Mucosa of rectum (tissue), 2 donors: Measurements from ENCODE around the gene TTC9.

Experiments used
- H3K27ac ChIP-seq, 2 donors: one replicate each; pipeline ENCODE4 v1.7.0; 2013; ENCODE audit warnings: inconsistent platforms in 2 of 2, low read depth in 2 of 2, low read length in 2 of 2
- H3K27me3 ChIP-seq, 2 donors: one replicate each; pipeline ENCODE4 v1.7.0; 2013; ENCODE audit warnings: low read length in 2 of 2; ENCODE audit not compliant: control insufficient read depth in 2 of 2, insufficient read depth in 2 of 2
- H3K36me3 ChIP-seq, 2 donors: one replicate each; pipeline ENCODE4 v1.7.0; 2013; ENCODE audit warnings: low read length in 2 of 2; ENCODE audit not compliant: control insufficient read depth in 2 of 2, insufficient read depth in 2 of 2
- H3K4me1 ChIP-seq, 2 donors: one replicate each; pipeline ENCODE4 v1.7.0; 2013; ENCODE audit warnings: low read length in 2 of 2, mild to moderate bottlenecking in 1 of 2; ENCODE audit not compliant: control insufficient read depth in 2 of 2, insufficient read depth in 2 of 2
- H3K4me3 ChIP-seq, 2 donors: one replicate each; pipeline ENCODE4 v1.7.0; 2013; ENCODE audit warnings: low read length in 2 of 2
- H3K9ac ChIP-seq, 2 donors: one replicate each; pipeline ENCODE4 v1.7.0; 2013; ENCODE audit warnings: low read length in 2 of 2, low read depth in 1 of 2, mild to moderate bottlenecking in 1 of 2
- H3K9me3 ChIP-seq, 2 donors: one replicate each; pipeline ENCODE4 v1.7.0; 2013; ENCODE audit warnings: low read length in 2 of 2; ENCODE audit not compliant: control insufficient read depth in 2 of 2
- donor health status: healthy.
- donor health status: Normal muscosa, but diverticular disease.

TTC9 gene

GRCh38 chr14:70641548-70642302 lies at the start of gene TTC9:
TSS of gene TTC9 (plus strand) at chr14:70641916. CDS start at chr14:70642130, 214 bp downstream.
- Histone ChIP-seq H3K4me3 (peak within 1 kb of the TSS; percentile 70 to 78), H3K27me3 (peaks cover 7 to 21% of the 10 kb centered on the region in 2 donors), H3K27ac (peak within 1 kb of the TSS in 1 of 2 donors; percentile 43), H3K9ac (peak within 1 kb of the TSS; percentile 49 to 60), H3K9me3 (no peaks in the 10 kb centered on the region), H3K4me1 (peaks cover 8 to 11% of the 10 kb centered on the region in 2 donors), H3K36me3 (no peaks in the 10 kb centered on the region)

DNA sequence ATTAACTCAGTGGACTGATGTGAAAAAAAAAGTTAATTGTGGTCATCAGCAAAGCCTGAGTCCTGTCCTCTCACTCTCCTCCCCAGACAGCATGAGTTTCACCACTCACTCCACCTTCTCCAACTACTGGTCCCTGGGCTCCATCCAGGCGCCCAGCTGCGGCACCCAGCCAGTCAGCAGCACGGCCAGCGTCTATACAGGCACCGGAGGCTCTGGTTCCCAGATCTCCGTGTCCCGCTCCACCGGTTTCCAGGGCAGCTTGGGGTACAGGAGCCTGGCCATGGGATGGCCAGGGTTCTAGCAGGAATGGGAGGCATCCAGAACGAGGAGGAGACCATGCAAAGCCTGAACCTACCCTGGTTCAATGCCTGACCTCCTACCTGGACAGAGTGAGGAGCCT lies 47.3 kb upstream of the TTC9 start:
- H3K9ac ChIP-seq: no peak overlapping the region
- peaks cover 4% of the 10 kb centered on the region in 2 donors for H3K4me1 ChIP-seq
- peaks cover 60 to 61% of the 10 kb centered on the region in 2 donors for H3K36me3 ChIP-seq
- H3K9me3 ChIP-seq: no peaks in the 10 kb centered on the region
- no peak overlapping the region for H3K27ac ChIP-seq
- no peaks in the 10 kb centered on the region for H3K27me3 ChIP-seq
- no peak overlapping the region for H3K4me3 ChIP-seq

GRCh38 chr14:70595443-70596185 lies 46.1 kb upstream of the TTC9 start:
- Histone ChIP-seq H3K9me3 (no peaks in the 10 kb centered on the region), H3K4me1 (peaks cover 11 to 12% of the 10 kb centered on the region in 2 donors), H3K36me3 (peaks cover 51% of the 10 kb centered on the region in 2 donors), H3K4me3 (no peak overlapping the region), H3K27me3 (no peaks in the 10 kb centered on the region), H3K9ac (no peak overlapping the region), H3K27ac (no peak overlapping the region)

- Histone ChIP-seq H3K27me3 (no peaks in the 10 kb centered on the region), H3K36me3 (peaks cover 32 to 37% of the 10 kb centered on the region in 2 donors), H3K27ac (no peak overlapping the region), H3K4me1 (peaks cover 11 to 16% of the 10 kb centered on the region in 2 donors), H3K4me3 (no peak overlapping the region), H3K9me3 (no peaks in the 10 kb centered on the region), H3K9ac (no peak overlapping the region)
Measured at GRCh38 chr14:70597731-70598130, 44.0 kb upstream of the TTC9 start.

DNA sequence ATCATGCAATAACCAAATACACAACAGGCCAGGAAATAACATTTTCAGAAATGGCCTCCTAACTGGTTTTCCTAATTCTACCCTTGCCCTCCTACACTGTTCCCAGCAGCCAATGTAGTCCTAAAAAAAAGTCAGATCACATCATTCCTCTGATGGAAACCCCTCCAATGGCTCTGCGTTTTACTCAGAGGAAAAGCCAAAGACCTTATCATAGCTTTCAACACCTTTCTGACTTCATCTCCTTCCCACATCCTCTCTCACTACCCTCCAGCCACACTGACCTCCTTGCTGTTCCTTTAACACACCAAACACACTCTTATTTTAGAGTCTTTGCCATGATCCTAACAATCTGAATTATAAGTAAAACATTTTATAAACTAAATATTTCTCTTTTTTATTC lies 42.4 kb upstream of the TTC9 start:
- H3K4me3 ChIP-seq: peak overlapping the region; percentile 65 to 100
- H3K9me3 ChIP-seq: no peaks in the 10 kb centered on the region
- H3K4me1 ChIP-seq: peaks cover 11 to 16% of the 10 kb centered on the region in 2 donors
- H3K27me3 ChIP-seq: no peaks in the 10 kb centered on the region
- no peak overlapping the region for H3K27ac ChIP-seq
- peaks cover 16 to 21% of the 10 kb centered on the region in 2 donors for H3K36me3 ChIP-seq
- H3K9ac ChIP-seq: no peak overlapping the region

GRCh38 chr14:70600382-70601157 lies 41.1 kb upstream of the TTC9 start, which contains the start of gene MED6:
TSS of gene MED6 (minus strand) at chr14:70600655. CDS start at chr14:70600637, 18 bp downstream.
- Histone ChIP-seq H3K9me3 (no peaks in the 10 kb centered on the region), H3K9ac (peak within 1 kb of the TSS; percentile 72 to 93)

DNA sequence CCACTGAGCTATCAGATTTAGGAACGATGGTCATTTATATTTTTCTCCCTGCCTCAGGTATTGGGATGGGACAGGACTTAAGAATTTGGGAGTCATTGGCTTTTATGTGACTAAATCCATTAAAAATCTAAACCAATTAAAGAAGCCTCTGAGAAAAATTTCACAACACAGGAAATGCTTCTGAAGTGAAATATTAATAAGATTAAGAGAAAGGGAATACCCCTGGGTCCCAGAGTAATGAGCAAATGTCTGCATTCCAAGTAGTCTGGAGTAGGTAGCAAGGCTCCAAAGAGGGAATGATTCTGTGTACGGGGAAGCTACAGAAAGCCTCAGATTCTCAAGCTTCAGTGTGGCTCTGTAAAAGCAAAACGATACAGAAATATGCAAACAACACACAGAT lies 40.6 kb upstream of the TTC9 start:
- Histone ChIP-seq H3K36me3 (peaks cover 0 to 4% of the 10 kb centered on the region in 2 donors), H3K27ac (no peak overlapping the region), H3K4me1 (peaks cover 11 to 16% of the 10 kb centered on the region in 2 donors), H3K27me3 (peaks cover 0 to 3% of the 10 kb centered on the region in 2 donors), H3K9ac (peak overlapping the region in 1 of 2 donors; percentile 8), H3K4me3 (peak overlapping the region; percentile 65 to 78), H3K9me3 (no peaks in the 10 kb centered on the region)

More at GRCh38 chr14:70600382-70601157, 41.1 kb upstream of the TTC9 start, which contains the start of gene MED6:
- H3K36me3 ChIP-seq: peaks cover 4 to 9% of the 10 kb centered on the region in 2 donors
- peaks cover 11 to 16% of the 10 kb centered on the region in 2 donors for H3K4me1 ChIP-seq
- peak within 1 kb of the TSS; percentile 33 to 75 for H3K27ac ChIP-seq
- H3K27me3 ChIP-seq: no peaks in the 10 kb centered on the region
- H3K4me3 ChIP-seq: peak within 1 kb of the TSS; percentile 65 to 100

DNA sequence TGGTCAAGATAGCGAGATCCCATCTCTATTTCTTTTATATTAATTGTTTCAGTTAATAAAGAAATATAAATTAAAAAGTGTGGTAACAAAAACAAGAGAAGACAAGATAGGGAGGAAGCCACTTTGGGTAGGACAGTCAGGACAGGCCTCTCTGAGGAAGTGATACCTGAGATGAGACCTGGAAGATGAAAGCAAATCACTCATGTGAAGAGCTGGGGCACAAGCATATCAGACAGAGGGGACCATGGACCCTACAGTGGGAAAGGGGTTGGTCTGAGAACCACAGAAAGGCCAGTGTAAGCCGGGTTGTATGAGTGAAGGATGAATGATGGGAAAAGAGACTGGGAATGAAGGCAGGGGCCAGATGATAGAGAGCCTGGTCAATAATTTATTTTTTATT lies 39.5 kb upstream of the TTC9 start:
- H3K9me3 ChIP-seq: no peaks in the 10 kb centered on the region
- no peak overlapping the region for H3K27ac ChIP-seq
- H3K4me3 ChIP-seq: no peak overlapping the region
- peaks cover 11 to 16% of the 10 kb centered on the region in 2 donors for H3K4me1 ChIP-seq
- H3K27me3 ChIP-seq: peaks cover 0 to 7% of the 10 kb centered on the region in 2 donors
- no peak overlapping the region for H3K9ac ChIP-seq
- no peaks in the 10 kb centered on the region for H3K36me3 ChIP-seq

DNA sequence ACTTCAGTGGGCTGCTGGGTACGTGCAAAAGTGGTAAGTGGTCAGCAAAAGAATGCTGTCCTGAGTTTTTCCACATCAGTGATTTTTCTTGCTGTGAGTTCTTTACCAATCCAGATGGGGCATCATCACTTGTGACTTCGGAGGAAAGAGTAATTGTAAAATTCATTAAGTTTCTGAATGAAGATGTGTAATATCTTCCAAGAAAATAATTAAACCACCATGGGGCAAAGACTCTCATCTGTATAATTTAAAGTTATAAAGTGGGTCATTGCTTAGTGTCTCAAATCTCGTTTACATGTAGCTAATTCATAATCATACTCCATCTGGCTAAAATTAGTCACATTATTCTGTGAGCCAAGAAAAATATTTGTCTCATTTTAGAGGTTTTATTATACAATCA lies 30.5 kb upstream of the TTC9 start:
- no peaks in the 10 kb centered on the region for H3K4me1 ChIP-seq
- H3K27me3 ChIP-seq: peaks cover 0 to 4% of the 10 kb centered on the region in 2 donors
- no peaks in the 10 kb centered on the region for H3K9me3 ChIP-seq
- H3K9ac ChIP-seq: no peak overlapping the region
- H3K36me3 ChIP-seq: no peaks in the 10 kb centered on the region
- H3K27ac ChIP-seq: no peak overlapping the region
- no peak overlapping the region for H3K4me3 ChIP-seq
